GM19043 (cell line): ENCODE measurements around the gene SLC10A7.

Experiments
- ATAC-seq: cut with Tn5 transposase; IDR thresholded peaks from one replicate; pipeline ENCODE4 v1.9.1; 2021; ENCODE audit warnings: low read depth; ENCODE audit not compliant: unreplicated experiment

The SLC10A7 gene

DNA sequence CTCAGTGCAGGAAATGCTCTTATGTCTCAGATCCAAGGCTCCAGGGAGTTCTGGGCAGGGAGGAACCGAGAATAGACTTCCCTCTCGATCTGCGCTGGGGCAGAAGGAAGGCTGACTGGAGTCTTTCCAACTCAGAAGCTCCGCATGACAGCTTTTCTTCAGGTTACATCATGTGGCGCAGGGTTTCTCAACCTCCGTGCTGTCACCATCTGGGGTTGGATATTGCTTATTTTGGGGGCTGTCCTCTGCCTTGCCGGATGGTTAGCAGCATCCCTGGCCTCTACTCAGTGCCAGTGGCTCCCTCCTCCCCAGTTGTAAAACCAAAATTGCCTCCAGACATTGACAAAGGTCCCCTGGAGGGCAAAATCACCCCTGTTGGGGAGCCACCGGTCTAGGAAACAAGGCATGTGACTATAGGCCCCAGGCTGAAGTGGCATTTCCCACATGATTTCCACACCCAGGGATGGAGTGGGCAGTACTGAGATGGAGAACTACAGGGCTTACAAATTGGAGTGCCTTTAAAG is 286.0 kb downstream of the SLC10A7 start:
- ATAC-seq = no peak

DNA sequence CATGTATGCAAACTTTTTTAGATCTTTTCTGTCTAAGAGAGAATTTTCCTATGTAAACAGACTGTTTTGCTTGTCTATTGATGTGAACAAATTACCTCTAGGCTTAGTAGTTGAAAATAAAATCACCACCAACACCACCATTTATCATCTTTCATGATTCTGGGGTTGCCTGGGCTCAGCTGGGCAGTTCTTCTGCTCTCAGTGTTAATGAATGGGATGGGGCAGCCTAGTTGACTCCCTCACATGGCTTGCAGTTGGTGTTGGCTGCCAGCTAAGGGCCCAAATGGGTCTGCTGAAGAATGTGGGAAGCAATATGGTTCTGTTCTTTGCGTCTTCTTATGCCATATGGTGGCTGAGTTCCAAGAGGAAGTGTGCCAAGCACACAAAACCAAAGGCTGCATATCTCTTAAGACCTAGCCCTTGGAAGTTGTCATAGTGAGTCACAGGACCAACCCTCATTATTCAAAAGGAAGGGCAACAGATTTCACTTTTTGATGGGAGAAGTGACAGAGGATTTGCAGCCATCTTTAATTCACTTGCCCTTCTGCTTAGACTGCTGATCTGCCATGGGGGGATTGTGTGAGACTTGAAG is 289.5 kb downstream of the SLC10A7 start:
- no peak for ATAC-seq

DNA sequence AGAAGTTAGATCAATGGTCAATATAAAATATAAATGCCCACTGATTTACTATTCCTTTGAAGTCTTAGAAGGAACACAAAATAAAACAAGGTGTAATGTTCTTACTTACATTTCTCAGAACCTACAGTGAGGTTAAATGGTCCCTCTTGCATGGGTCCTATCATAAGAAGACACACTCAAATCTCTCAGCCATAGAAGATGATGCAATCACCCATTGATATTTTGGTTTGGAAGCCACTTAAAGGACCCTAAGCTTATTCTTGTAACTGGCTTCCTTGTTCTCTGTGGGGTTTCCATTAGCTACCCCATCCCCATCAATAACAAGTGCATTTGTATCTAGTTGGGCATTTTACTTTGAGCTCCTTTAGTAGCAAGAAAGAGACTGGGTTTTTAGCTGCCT is 292.3 kb downstream of the SLC10A7 start:
- no peak for ATAC-seq

DNA sequence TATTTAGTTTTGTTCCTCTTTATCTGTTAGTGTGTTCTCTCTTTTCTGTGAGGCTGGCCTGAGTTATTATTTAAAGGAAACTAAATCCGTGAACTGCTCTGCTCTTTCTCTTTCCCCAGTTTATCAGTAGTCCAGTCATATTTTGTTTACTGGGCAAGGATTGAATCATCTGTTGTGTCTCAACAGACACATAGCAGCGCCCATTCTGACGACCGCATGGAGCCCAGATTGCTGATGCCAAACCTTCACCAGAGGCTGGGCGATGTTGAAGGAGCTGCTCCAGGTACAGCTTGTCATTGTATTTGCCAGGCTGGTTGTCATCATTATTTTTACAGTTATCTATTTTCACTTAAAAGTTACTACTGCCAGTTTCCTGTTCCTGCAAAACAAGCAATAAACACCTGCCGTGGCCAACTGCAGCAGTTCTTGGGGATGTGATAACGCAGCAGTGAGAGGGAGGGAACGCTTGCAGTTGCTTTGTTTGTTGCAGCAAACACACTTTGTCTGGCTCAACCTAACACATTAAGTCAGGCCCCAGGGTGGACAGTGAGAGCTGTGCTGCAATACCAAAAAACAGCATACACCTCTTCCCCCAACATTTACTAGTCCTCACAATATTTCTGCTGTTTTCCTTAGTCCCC is 297.3 kb downstream of the SLC10A7 start:
- ATAC-seq = no peak

DNA sequence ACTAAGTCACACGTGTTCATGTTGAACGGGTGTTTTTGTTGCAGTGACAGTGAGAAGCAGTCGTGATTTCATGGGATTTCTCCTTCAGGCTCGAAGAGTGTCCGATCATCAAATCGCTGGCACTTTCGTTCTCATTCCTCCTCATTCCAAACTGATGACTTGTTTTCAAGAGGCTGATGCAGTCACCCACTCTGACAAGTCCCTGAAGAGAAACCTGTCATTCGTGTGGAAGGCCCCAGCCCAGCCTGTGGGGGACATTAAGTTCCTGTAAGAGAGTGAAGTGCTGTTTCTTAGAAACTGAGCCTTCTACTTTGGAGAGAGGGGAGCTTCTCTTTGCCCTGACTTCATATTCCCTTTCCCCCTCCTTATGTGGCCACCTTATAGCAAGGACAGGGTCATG is 299.4 kb downstream of the SLC10A7 start:
- no peak for ATAC-seq

DNA sequence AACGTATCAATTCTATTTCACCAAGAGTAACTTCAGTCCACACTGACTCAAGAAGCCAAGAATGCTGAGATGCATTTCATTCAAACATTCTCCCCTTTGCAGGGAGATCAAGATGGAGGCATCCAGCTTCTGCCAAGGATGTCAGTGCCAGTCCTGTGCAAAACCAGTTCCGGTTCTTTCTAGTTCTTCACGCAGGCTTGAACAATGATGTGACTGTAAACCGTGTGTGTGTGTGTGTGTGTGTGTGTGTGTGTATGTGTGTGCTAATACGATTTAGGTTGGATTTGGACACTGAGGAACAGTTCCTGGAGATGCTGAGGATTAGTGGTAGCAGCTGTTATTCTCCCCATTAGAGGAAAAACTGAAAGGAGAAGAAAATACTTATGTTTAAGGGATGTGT is 307.5 kb downstream of the SLC10A7 start, which contains the start of gene REELD1:
Gene REELD1 (plus strand): TSS at position 301 of the 400 bp plus-strand sequence. CDS start 2,415 bp downstream, outside the sequence.
- no peak for ATAC-seq

DNA sequence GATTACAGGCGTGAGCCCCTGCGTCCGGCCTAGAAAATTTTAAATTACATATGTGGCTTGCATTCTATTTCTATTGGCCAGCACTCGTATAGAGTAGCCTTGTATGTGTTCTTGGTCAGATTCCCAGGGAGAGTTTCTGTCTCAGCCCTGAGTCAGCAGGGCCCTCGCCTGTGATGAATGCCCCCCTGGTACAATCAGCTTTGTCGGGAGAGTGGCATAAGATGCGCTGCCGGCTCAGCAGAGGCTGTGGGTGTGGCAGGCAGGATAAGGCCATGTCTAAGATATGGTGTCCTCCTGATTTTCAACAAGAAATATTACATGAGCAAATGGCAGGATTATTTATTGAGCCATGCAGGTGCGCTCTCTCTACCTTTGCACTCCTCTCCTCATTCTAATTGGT is 309.0 kb downstream of the SLC10A7 start:
- no peak for ATAC-seq

DNA sequence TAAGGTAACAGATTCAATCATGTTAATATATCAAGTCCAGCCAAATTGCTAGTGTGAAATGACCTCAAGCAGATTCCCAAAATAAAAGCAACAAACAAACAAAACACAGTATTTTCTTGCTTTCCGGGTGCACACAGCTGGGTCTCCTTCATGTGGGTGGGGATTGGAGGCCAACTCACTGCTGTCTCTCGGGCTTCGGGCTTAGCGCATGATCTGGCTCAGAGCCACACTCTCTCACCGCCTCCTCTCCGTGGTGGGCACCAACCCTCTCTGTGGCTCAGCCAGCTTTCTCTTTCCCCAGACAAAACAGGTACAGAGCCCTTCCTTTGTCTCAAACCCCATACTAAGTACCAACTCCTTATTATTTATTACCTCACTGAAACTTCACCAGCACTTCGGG is 310.3 kb downstream of the SLC10A7 start:
- no peak for ATAC-seq

DNA sequence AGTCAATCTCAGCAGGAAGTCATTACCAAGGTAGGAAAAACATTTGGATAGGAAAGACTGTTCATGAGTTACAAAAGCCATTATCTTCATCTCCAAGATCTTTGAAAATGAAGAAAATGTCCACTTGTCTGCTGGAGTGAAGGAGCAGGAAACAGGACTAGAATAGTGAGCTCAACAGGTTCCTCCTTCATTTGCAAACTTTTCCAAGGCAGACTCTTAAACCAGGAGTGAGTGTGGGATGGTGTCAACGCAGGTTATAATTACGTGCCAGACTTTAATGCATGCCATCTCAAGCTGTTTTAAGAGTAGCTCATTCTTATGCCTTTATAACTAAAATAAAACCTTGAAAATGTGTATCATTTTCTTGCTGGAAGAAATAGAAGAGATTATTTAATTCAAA is 310.9 kb downstream of the SLC10A7 start:
- no peak for ATAC-seq

DNA sequence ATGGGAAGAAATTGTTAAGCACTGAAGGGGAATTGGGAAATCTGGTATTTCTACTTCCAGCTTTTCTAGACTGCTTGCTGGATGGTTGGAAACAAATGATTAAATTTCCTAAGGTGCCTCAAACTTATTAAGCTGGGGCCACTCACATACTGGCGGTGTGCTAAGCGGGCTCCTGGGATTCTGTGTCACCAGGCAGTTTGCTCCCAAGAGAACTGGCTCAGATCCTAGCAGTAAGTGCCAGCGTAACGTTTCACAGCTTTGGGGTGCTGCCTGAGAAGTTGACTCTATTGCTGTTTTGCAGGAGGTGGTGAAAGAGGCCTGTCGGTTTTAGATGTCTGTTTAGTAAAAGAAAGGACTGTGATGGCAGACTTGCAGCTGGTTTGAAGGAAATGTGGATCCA is 314.3 kb downstream of the SLC10A7 start:
- ATAC-seq = no peak
